Measurements from ENCODE around the gene RAB23. TPM values are rescaled to one million over a fixed set of nuclear protein-coding genes. Genes with fewer than 3 reads are reported as not detected.

The RAB23 gene
- total and polyA plus RNA-seq, 9 of the 15 experiments (the other 6 are each of a cell fraction or from before 2014, with no cell fraction given) = 3.4 to 18.0 (median 9.4) TPM

DNA sequence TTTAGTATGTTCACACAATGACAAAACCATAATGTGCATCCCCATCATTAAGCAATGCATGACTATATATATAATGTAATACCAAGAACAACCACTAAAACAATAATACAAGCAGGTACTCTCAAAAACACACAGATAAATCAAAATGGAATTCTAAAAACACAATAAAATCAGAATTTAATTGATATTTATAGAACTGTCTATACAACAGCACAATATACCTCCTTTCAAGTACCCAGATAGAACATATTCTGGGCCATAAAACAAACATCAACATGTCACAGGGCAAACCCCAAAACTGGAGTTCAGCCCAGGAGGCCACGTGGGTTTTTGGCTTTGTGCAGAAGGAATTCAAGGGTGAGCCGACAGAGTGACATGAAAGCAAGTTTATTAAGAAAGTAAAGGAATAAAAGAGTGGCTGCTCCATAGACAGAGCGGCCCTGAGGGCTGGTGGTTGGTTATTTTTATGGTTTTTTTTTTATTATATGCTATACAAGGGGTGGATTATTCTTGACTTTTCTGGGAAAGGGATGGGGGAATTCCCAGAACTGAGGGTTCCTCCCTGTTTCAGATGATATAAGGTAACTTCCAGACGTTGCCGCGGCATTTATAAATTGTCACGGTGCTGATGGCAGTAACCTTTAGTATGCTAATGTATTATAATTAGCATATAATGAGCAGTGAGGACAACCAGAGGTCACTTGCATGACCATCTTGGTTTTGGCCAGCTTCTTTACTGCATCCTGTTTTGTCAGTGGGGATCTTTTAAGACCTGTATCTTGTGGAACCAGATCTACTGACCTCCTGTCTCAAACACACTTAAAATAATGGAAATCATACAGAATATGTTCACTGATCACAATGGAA lies 5.6 kb downstream of the RAB23 start (continued):
- TF ChIP-seq, protein P1, sequence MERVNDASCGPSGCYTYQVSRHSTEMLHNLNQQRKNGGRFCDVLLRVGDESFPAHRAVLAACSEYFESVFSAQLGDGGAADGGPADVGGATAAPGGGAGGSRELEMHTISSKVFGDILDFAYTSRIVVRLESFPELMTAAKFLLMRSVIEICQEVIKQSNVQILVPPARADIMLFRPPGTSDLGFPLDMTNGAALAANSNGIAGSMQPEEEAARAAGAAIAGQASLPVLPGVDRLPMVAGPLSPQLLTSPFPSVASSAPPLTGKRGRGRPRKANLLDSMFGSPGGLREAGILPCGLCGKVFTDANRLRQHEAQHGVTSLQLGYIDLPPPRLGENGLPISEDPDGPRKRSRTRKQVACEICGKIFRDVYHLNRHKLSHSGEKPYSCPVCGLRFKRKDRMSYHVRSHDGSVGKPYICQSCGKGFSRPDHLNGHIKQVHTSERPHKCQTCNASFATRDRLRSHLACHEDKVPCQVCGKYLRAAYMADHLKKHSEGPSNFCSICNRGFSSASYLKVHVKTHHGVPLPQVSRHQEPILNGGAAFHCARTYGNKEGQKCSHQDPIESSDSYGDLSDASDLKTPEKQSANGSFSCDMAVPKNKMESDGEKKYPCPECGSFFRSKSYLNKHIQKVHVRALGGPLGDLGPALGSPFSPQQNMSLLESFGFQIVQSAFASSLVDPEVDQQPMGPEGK (CRISPR knock-in tag; IDR thresholded peaks at IDR 0.05; ENCODE audit: borderline replicate concordance) = no peak
- TF ChIP-seq CTBP1 (IDR thresholded peaks at IDR 0.05; ENCODE audit: borderline replicate concordance) (0 out of 2 replicates have a peak, but pooled peaks have one; percentile 10), NR2C2 (CRISPR knock-in tag; IDR thresholded peaks at IDR 0.05) (no peak), NR2C2 (tag; IDR thresholded peaks at IDR 0.05) (peak; percentile 37; the same call in 1 of the 2 replicates), POLR2G (IDR thresholded peaks at IDR 0.05; ENCODE audit: low read depth, low read length) (no peak), NR3C1 (CRISPR knock-in tag; IDR thresholded peaks at IDR 0.05) (no peak), NFE2L1 (tag; IDR thresholded peaks at IDR 0.05; ENCODE audit: borderline replicate concordance, low read depth) (no peak), HNRNPL (IDR thresholded peaks at IDR 0.05; ENCODE audit: low read depth, low read length) (no peak), TRIM28 (IDR thresholded peaks at IDR 0.05) (no peak), U2AF2 (optimal IDR thresholded peaks at IDR 0.05; ENCODE audit: low read depth, low read length) (no peak), ZNF354B (CRISPR knock-in tag; IDR thresholded peaks at IDR 0.05) (no peak), ILK (tag; IDR thresholded peaks at IDR 0.05; ENCODE audit: borderline replicate concordance, low read depth) (no peak), FOXA3 (CRISPR knock-in tag; conservative IDR thresholded peaks at IDR 0.05 in 1 of 2, IDR thresholded peaks at IDR 0.05 in 1 of 2) (0 out of 4 replicates have a peak, but pooled peaks of 1 of the 2 experiments have one; percentile 17), KHSRP (IDR thresholded peaks at IDR 0.05) (no peak)
- TF ChIP-seq, protein P2, sequence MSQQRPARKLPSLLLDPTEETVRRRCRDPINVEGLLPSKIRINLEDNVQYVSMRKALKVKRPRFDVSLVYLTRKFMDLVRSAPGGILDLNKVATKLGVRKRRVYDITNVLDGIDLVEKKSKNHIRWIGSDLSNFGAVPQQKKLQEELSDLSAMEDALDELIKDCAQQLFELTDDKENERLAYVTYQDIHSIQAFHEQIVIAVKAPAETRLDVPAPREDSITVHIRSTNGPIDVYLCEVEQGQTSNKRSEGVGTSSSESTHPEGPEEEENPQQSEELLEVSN (IDR thresholded peaks at IDR 0.05; ENCODE audit: borderline replicate concordance in 1 of 2, extremely low read depth in 1 of 2, insufficient read depth in 1 of 2, insufficient read length in 1 of 2, low read depth in 1 of 2, low read length in 1 of 2, poor library complexity in 1 of 2, severe bottlenecking in 1 of 2) = peak in 1 of 2 experiments; percentile 12
- TF ChIP-seq, protein P3, sequence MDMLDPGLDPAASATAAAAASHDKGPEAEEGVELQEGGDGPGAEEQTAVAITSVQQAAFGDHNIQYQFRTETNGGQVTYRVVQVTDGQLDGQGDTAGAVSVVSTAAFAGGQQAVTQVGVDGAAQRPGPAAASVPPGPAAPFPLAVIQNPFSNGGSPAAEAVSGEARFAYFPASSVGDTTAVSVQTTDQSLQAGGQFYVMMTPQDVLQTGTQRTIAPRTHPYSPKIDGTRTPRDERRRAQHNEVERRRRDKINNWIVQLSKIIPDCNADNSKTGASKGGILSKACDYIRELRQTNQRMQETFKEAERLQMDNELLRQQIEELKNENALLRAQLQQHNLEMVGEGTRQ (CRISPR knock-in tag; IDR thresholded peaks at IDR 0.05) = peak; percentile 65; the same call in 1 of the 2 replicates
- TF ChIP-seq, protein P4, sequence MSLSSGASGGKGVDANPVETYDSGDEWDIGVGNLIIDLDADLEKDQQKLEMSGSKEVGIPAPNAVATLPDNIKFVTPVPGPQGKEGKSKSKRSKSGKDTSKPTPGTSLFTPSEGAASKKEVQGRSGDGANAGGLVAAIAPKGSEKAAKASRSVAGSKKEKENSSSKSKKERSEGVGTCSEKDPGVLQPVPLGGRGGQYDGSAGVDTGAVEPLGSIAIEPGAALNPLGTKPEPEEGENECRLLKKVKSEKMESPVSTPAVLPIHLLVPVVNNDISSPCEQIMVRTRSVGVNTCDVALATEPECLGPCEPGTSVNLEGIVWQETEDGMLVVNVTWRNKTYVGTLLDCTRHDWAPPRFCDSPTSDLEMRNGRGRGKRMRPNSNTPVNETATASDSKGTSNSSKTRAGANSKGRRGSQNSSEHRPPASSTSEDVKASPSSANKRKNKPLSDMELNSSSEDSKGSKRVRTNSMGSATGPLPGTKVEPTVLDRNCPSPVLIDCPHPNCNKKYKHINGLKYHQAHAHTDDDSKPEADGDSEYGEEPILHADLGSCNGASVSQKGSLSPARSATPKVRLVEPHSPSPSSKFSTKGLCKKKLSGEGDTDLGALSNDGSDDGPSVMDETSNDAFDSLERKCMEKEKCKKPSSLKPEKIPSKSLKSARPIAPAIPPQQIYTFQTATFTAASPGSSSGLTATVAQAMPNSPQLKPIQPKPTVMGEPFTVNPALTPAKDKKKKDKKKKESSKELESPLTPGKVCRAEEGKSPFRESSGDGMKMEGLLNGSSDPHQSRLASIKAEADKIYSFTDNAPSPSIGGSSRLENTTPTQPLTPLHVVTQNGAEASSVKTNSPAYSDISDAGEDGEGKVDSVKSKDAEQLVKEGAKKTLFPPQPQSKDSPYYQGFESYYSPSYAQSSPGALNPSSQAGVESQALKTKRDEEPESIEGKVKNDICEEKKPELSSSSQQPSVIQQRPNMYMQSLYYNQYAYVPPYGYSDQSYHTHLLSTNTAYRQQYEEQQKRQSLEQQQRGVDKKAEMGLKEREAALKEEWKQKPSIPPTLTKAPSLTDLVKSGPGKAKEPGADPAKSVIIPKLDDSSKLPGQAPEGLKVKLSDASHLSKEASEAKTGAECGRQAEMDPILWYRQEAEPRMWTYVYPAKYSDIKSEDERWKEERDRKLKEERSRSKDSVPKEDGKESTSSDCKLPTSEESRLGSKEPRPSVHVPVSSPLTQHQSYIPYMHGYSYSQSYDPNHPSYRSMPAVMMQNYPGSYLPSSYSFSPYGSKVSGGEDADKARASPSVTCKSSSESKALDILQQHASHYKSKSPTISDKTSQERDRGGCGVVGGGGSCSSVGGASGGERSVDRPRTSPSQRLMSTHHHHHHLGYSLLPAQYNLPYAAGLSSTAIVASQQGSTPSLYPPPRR (CRISPR knock-in tag; IDR thresholded peaks at IDR 0.05; ENCODE audit: borderline replicate concordance) = no peak

Data from K562 (cell line).